Measurements from ENCODE around the gene COX6A2.

Gene COX6A2

DNA sequence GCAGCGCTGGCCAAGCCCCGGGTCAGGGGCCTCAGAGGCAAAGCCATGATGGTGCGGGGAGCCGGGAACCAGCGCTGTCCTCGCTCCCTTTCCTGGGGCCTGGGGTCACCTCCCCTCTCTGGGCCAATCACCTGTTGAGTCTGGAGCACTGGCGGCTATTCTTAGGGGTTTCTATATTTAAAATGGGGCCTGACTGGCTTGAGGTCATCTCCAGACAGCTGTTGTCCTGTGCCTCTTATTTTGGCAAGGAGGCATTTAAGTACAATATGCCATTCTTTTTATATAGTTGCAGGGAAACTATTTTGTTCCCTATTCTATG lies at the start of gene COX6A2:
Gene COX6A2 (minus strand): TSS at position 82 of the 319 bp plus-strand sequence. CDS start 35 bp downstream, at position 47.
- no peak for DNase-seq

DNA sequence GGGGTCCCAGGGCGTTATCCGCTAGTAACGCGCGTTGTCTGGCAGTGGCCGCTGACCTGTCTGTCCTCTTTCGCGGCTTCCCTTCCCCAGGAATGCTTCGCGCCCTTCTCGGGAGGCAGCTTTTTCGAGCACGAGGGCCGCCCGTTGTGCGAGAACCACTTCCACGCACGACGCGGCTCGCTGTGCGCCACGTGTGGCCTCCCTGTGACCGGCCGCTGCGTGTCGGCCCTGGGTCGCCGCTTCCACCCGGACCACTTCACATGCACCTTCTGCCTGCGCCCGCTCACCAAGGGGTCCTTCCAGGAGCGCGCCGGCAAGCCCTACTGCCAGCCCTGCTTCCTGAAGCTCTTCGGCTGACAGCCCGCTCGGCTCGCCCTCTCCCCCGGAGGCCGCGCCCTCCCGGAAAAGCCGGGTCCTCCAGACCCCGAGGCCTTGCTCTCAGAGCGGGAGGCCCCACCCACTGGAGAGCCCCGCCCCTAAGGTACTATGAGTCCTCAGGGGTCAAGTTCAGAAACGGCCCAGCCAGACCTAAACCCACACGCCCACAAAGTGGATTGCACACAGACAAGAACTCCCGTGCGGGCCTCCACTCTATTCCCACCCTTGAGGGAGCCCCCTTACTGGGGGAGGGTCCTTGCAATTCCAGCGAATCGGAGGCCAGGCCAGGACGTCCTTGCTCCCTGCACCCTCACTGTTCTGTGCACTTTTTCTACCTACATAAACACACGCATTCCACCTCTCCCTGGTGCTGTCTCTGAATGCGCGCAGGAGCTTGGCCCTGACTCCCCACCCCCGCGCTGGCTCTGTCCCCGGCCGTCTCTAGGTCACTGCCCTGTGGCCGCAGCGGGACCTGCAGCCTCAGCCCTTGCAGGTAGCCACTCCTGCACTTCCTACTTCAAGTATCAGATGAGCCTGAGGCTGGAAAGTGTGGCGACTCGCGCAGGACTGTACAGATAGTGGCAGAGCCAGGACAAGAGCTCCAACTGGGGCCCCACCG lies 49.4 kb upstream of the COX6A2 start:
- no peak for DNase-seq

DNA sequence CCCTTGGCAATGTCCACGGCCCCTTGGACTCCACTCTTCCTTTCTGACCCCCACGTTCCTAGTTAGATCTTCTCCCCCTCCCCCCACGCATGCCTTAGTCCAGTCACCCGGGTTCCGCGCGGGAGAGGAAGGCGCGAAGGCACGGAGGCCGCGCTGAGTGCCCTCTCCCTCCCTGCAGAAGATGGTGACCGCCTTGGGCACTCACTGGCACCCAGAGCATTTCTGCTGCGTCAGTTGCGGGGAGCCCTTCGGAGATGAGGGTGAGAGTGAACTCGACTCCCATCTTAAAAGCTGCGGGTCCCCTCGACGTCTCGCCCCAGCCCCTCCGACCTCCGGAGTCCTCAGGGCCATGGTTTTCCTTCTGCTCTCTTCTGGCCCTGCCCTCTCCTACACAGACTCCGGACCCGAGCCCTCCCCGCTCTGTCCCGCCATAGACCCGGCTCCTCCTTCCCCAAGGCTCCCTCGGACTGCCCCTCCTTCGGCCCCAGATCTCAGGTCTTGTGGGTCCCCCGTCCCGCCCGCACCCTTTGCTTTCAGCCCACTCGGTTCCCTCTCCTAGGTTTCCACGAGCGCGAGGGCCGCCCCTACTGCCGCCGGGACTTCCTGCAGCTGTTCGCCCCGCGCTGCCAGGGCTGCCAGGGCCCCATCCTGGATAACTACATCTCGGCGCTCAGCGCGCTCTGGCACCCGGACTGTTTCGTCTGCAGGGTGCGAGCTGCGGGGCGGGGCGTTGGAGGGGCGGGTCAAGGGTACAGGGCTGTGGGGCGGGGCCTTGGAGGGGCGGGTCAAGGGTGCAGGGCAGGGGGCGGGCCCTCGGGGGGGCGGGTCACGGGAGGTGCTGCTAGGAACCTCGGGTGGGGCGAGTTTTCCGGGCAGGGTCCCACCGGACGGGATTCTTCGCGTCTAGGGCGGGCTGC lies 48.4 kb upstream of the COX6A2 start:
- DNase-seq = peak; percentile 93

DNA sequence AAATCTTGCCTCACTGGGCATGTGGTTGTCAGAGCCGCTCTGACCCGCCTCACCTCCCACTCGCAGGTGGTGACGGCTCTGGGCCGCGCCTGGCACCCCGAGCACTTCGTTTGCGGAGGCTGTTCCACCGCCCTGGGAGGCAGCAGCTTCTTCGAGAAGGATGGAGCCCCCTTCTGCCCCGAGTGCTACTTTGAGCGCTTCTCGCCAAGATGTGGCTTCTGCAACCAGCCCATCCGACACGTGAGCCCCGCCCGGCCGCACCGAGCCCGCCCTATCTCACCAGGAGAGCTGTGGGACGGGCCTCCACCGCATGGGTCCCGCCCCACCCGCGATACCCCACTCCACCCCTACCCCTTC lies 47.8 kb upstream of the COX6A2 start:
- no peak for DNase-seq

DNA sequence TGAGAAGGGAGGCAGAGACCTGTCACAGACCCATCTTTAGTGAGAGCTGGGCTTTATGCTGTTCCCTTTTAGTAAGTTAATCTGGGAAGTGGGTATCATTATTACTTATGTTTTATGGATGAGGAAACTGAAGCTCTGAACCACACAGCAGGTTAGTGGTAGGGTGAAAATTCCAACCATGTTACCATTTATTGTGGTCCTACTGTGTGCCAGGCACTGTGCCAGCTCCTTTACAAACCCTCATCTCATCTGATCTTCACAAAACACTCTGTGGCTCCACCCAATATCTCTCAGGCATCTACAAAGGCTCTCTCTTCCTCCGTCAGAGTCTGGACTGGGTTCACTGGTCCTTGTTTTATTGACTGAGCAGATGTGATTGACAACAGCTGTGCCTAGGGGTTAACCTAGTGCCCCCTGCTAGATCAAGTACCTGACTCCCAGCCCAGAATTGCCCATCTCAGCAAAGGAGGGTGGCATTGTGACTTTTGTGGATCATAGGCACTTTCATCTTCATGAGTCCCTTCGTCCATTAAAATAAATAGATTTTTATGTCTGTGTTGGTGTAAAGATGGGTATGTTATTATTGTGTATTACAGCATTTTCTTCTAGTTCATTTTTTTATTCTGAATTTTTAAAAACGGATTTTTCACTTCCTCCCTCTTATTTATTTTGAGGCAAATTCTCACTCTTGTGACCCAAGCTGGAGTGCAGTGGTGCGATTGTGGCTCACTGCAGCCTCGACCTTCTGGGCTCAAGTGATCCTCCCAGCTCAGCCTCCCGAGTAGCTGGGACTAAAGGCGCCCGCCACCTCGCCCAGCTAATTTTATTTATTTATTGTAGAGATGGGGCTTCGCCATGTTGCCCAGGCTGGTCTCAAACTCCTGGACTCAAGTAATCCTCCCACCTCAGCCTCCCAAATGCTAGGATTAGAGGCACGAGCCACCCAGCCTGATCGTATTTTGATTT lies 46.9 kb upstream of the COX6A2 start:
- no peak for DNase-seq

DNA sequence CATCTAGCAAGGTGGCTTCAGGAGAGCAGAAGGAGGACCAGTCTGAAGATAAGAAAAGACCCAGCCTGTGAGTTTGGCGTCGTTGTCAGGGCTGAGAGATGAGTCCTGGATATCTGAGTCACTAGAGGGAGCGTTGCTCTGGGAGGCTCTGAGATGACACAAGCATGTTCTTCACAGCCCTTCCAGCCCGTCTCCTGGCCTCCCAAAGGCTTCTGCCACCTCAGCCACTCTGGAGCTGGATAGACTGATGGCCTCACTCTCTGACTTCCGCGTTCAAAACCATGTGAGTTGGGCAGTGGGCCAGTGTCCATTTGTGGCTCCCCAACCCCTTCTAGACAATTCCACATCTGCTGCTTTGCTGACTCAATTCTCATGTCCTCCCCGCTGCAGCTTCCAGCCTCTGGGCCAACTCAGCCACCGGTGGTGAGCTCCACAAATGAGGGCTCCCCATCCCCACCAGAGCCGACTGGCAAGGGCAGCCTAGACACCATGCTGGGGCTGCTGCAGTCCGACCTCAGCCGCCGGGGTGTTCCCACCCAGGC lies 46.1 kb upstream of the COX6A2 start:
- DNase-seq = no peak

DNA sequence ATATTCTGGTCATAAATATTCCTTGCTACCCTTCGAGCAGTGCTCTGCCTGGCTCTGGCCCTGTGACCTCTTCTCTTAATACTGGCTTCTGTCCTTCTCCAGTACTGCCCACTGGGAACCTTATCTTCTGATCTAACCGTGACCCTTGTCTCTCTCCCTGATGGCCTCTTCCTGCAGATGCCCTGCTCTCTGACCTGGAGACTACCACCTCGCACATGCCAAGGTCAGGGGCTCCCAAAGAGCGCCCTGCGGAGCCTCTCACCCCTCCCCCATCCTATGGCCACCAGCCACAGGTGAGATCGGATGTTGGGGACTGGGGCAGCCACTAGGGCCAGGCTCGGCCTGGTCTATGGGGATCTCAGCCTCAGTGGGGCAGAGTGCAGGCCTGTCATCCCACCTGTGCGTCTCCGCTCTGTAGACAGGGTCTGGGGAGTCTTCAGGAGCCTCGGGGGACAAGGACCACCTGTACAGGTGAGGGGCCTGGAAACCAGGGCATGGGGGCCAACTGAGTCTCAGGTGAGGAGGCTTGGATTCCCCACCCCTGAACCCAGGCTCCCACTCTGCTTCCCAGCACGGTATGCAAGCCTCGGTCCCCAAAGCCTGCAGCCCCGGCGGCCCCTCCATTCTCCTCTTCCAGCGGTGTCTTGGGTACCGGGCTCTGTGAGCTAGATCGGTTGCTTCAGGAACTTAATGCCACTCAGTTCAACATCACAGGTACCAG lies 45.3 kb upstream of the COX6A2 start:
- no peak for DNase-seq

DNA sequence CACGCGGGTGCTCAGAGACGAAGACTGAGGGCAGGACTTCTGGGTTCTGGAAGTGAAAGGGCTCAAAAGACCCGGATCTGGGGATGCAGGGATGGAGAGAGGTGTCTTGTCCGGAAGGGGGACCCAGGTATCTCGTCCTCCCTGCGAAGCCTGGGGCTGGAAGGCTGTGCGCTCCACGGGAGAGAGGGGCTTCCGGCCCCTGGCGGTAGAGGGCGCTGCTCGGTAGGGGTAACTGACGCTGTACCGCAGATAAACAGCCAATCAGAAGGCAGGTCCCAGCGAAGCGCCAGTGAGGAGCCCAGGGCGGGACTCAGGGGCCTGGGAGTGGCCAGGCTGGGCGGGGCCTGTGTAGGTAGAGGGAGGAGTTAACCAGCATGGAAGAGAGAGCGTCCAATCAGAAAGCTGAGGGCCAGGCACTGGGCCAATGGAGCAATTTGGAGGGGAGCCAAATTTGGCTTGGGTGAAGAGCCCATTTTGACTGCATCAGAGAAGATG lies 44.6 kb upstream of the COX6A2 start:
- DNase-seq = no peak

DNA sequence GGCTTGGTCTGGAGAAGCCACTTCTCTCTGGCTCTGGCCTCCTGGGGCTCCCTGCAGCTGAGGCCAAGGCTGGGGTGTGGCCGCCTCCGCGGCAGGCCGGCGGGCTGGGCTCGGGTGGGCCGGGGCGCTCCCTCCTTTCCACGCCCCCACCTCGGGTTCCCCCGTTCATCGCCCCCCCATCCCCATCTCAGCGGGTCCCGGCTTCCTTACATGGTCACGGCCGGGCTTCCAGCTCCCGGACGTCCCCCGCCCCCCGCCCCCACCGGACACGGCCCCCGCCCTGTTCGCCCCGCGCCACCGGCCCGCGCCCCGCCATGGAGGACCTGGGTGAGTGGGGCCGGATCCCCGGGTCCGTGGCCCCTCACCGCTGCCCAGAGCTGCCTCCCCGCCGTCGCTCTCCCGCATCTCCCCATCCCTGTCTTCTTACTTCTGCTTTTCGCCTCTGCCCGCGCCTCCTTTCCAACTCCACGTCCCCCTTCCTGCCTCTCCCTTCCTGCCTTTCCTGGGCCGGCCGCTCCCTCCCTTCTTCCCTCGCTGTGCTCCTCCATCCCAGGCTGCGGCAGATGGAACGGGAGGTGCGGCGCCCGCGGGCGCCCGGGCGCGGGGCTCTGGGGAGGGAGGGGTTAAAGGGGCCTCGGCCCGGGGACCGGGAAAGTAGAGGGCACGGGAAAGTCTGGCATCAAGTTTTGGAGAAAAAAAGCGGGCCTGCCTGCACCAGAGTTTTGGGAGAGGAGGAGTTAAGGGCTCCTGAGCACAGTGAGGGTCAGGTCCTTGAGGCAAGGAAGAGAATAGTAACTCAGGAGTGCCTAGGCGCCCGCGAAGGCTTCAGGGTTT lies 43.9 kb upstream of the COX6A2 start, which contains the start of gene TGFB1I1:
Gene TGFB1I1 (plus strand): TSS at position 278 of the 834 bp plus-strand sequence. CDS start 37 bp downstream, at position 315.
- DNase-seq = no peak

DNA sequence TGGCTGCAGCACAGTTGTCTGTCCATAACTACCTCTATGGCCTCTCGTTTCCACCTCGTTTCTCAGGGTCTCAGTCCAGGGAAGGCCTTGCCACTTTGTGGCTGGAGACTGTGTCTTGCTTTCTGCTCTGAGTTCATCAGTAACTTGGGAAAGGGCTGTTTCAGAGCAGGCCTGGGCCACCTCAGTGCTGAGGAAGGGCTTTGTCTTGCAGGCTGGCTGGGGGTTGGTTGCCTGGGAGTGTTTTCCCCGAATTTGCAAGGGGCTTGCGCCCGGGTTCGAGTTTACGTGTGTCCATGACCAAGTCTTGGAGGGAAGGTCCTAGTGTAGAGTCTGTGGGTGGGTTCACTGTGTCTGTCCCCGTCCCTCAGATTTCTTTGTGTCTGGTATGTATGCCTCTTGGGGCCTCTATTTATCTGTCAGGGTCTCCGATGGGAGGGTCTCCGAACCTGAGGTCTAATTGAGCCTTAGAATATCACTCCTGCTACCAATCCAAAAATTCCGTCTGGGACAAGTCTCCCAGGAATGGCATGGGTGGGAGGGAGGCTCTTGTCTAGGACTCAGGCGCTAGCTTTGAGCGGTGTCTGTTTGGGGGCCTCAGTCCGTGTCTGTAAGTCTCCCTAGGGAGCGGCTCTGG lies 43.2 kb upstream of the COX6A2 start:
- DNase-seq = no peak

DNA sequence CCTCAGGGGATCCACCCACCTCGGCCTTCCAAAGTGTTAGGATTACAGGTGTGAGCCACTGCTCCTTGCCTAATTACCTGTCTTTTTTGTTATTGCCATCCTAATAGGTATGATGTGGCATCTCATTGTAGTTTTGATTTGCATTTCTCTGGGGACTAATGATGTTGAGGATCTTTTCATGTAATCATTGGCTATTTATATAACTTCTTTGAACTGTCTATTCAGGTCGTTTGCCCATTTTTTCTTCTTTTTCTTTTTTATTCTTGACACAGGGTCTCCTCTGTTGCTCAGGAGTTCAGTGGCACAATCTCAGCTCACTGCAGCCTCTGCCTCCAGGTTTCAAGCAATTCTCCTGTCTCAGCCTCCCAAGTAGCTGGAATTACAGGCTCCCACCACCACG lies 42.5 kb upstream of the COX6A2 start:
- DNase-seq = no peak

DNA sequence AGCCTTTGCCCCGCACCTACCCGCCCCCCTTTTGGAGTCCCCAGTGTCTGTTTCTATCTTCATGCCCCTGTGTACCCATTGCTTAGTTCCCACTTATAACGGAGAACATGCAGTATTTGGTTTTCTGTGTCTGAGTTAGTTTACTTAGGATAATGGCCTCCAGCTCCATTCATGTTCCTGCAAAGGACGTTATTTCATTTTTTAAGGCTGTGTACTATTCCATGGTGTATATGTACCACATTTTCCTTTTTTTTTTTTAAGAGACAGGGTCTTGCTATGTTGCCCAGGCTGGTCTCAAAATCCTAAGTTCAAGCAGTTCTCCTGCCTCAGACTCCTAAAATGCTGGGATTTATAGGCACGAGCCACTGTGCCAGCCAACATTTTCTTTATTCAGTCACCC lies 39.7 kb upstream of the COX6A2 start:
- DNase-seq = no peak

DNA sequence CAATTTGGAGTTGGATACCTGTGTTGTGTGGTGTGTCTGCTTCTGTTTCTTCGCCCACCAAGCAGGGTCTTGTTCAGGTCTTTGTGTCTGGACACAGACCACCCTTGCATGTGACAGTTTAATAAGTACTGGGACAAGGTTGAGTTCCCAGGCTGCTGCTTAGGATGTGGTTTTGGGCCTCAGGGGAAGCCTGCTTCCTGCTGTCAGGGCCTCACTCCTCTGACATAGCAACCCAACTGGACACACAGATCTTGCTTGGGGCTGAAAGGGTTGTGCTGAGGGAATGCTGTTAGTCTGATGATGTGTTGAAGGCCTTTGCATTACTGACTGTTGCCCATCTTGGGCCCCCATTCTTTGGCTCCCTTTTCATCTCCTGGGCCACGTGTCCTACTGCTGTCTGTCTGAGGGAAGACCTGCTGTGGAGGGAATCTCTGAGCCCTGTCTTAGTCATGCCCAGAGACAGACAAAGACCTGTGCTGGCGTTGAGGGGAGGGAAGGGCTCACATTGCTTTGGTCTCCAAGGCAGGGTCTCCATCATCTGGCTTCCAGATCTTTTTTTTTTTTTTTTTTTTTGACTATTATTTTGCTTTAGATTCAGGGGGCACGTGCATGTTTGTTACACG lies 39.1 kb upstream of the COX6A2 start:
- DNase-seq = no peak

DNA sequence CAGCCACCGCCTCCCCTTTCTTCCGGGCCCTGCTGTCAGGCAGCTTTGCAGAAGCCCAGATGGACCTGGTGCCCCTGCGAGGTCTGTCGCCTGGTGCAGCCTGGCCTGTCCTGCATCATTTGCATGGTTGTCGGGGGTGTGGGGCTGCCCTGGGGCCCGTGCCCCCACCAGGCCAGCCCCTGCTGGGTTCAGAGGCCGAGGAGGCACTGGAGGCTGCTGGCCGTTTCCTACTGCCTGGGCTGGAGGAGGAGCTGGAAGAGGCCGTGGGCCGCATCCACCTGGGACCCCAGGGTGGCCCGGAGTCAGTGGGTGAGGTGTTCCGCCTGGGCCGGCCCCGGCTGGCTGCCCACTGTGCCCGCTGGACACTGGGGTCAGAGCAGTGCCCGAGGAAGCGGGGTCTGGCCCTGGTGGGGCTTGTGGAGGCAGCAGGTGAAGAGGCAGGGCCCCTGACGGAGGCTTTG lies 38.3 kb upstream of the COX6A2 start:
- no peak for DNase-seq

DNA sequence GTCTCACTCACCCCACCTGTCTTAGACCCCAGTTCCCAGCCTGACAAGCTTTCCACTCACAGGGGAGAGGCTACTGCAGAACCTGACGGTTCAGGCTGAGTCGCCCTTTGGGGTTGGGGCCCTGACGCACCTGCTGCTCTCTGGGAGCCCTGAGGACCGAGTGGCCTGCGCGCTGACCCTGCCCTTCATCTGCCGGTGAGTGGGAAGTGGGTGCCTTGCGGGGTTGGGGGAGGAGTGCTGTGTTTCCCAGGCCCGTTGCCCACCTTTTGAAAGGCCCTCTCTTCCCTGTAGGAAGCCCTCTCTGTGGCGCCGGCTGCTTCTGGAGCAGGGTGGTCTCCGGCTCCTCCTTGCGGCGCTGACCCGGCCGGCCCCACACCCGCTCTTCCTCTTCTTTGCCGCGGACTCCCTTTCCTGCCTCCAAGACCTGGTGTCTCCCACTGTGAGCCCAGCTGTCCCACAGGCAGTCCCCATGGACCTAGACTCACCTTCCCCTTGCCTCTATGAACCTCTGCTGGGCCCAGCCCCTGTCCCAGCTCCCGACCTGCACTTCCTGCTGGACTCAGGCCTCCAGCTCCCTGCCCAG lies 37.7 kb upstream of the COX6A2 start:
- DNase-seq = no peak

DNA sequence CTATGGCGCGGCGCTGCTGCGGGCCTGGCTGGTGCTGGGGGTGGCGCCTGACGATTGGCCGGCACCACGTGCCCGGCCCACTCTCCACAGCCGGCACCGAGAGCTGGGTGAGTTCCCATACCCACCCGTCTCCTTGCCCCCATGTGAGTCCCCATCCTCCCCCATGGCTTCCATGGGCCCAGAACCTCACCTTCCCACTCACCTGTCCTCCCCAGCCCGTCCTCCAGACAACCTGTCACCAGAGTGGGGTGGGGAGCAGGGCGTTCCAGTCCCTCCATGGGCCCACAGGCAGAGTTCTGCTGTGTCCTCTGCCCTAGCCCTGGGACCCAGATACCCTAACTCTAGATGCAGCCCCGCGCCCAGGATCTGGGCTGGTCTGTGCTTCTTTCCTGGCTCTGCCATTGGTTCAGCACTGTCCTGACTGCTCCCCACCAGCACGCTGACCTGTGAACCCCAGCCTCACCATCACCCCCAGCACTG lies 36.7 kb upstream of the COX6A2 start:
- no peak for DNase-seq

DNA sequence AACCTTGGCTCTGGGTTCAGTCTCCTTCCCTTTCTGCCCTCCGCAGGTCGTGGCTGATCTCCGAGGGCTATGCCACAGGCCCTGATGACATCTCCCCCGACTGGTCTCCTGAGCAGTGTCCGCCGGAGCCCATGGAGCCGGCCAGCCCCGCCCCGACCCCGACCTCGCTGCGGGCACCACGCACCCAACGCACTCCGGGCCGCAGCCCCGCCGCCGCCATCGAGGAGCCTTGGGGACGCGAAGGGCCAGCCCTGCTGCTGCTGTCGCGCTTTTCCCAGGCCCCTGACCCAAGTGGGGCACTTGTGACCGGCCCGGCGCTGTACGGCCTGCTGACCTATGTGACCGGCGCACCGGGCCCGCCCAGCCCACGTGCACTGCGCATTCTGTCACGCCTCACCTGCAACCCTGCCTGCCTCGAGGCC lies 36.2 kb upstream of the COX6A2 start:
- no peak for DNase-seq

DNA sequence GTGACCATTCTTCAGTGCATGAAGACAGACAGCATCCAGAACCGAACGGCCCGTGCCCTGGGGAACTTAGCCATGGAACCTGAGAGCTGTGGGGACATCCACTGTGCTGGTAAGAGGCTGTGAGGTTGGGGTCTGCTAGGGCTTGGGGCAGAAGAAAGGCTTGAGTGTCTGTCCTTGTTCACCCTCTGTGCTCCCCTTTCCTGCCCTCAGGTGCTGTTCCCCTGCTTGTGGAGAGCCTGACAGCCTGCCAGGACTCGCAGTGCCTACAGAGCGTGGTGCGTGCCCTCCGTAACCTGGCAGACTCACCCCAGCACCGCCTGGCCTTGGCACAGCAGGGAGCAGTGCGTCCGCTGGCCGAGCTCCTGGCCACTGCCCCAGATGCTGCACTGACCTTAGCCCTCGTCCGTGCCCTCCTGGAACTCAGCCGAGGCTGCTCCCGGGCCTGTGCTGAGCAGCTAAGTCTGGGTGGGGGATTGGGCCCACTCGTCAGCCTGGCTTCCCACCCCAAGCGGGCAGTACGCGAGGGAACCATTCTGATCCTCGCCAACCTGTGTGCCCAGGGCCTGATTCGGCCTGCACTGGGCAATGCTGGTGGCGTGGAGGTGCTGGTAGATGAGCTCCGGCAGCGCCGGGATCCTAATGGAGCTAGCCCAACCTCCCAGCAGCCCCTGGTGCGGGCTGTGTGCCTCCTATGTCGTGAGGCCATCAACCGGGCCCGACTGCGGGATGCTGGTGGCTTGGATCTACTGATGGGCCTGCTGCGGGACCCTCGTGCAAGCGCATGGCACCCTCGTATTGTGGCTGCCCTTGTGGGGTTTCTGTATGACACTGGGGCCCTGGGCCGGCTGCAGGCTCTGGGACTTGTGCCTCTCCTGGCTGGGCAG lies 34.0 kb upstream of the COX6A2 start:
- no peak for DNase-seq
